SK-N-SH treated with all-trans-retinoic acid at 6 μM for 48 hours (cell line): Measurements from ENCODE around the gene SMYD4.

Experiments used
- ATAC-seq: fragments of 200-7000 bp; cut with Tn5 transposase; 3 replicates; pipeline ENCODE4 v1.9.1; 2020; ENCODE audit warnings: mild to moderate bottlenecking, moderate library complexity
- CREB5 ChIP-seq: fragments of 250-450 bp; sonication (Bioruptor Pico); IDR thresholded peaks from 2 replicates; pipeline ENCODE4 v1.5.1; 2020; ENCODE audit warnings: low read depth, mild to moderate bottlenecking, moderate library complexity
- CSRNP3 ChIP-seq: fragments of 250-450 bp; sonication (Bioruptor Pico); IDR thresholded peaks from 2 replicates; pipeline ENCODE4 v1.5.1; 2021; ENCODE audit warnings: mild to moderate bottlenecking, moderate library complexity
- ESRRG ChIP-seq: fragments of 250-450 bp; sonication (Bioruptor Pico); IDR thresholded peaks from 2 replicates; pipeline ENCODE4 v1.6.1; 2021; ENCODE audit warnings: mild to moderate bottlenecking
- ISL1 ChIP-seq: fragments of 250-450 bp; sonication (Bioruptor Pico); IDR thresholded peaks from 2 replicates; pipeline ENCODE4 v2.1.2; 2022; ENCODE audit warnings: mild to moderate bottlenecking, moderate library complexity
- PATZ1 ChIP-seq: fragments of 250-450 bp; sonication (Bioruptor Pico); IDR thresholded peaks from 2 replicates; pipeline ENCODE4 v1.8.0; 2020; ENCODE audit warnings: mild to moderate bottlenecking, moderate library complexity, borderline replicate concordance
- POU6F1 ChIP-seq: fragments of 250-450 bp; sonication (Bioruptor Pico); IDR thresholded peaks from 2 replicates; pipeline ENCODE4 v1.8.0; 2021; ENCODE audit warnings: low read depth, mild to moderate bottlenecking, moderate library complexity, borderline replicate concordance
- TOX ChIP-seq: fragments of 250-450 bp; sonication (Bioruptor Pico); IDR thresholded peaks from 2 replicates; pipeline ENCODE4 v1.8.0; 2021; ENCODE audit warnings: mild to moderate bottlenecking, moderate library complexity, borderline replicate concordance
- TSHZ2 ChIP-seq: fragments of 250-450 bp; sonication (Bioruptor Pico); IDR thresholded peaks from 2 replicates; pipeline ENCODE4 v1.5.0; 2020; ENCODE audit warnings: mild to moderate bottlenecking, moderate library complexity
- ZFP3 ChIP-seq: fragments of 250-450 bp; sonication (Bioruptor Pico); IDR thresholded peaks from 2 replicates; pipeline ENCODE4 v1.5.0; 2020; ENCODE audit warnings: mild to moderate bottlenecking, moderate library complexity
- ZNF70 ChIP-seq: fragments of 450-650 bp; formaldehyde crosslinking; IDR thresholded peaks from 2 replicates; pipeline ENCODE4 v1.5.0; 2020; ENCODE audit warnings: mild to moderate bottlenecking, moderate library complexity
- ZNF8 ChIP-seq: fragments of 450-650 bp; formaldehyde crosslinking; IDR thresholded peaks from 2 replicates; pipeline ENCODE4 v1.5.0; 2020; ENCODE audit warnings: mild to moderate bottlenecking, moderate library complexity

Gene SMYD4

GRCh38 chr17:1746975-1747543, 82.6 kb downstream of the SMYD4 start:
- no peak for ATAC-seq
- TF ChIP-seq ZNF70: no peak
- no peak for TF ChIP-seq ZFP3 (CRISPR knock-in tag)
- TF ChIP-seq PATZ1: no peak
- no peak for TF ChIP-seq POU6F1 (CRISPR knock-in tag)
- no peak for TF ChIP-seq TOX (CRISPR knock-in tag)
- TF ChIP-seq TSHZ2 (CRISPR knock-in tag): no peak
- TF ChIP-seq CSRNP3 (CRISPR knock-in tag): no peak
- no peak for TF ChIP-seq CREB5
- TF ChIP-seq ISL1 (CRISPR knock-in tag): no peak
- no peak for TF ChIP-seq ZNF8

GRCh38 chr17:1745513-1746020, 84.1 kb downstream of the SMYD4 start:
- no peak for ATAC-seq

More at GRCh38 chr17:1745513-1746020, 84.1 kb downstream of the SMYD4 start:
- TF ChIP-seq CREB5: no peak
- no peak for TF ChIP-seq ESRRG (CRISPR knock-in tag)
- TF ChIP-seq TSHZ2 (CRISPR knock-in tag): no peak
- TF ChIP-seq CSRNP3 (CRISPR knock-in tag): no peak
